Measurements from ENCODE around the gene HSFX2. TPM values are rescaled to one million over a fixed set of nuclear protein-coding genes. Genes with fewer than 3 reads are reported as not detected.

HSFX2 gene
- total and polyA plus RNA-seq, 2 of the 13 experiments (the other 11 are each of a cell fraction or from before 2014, with no cell fraction given) = 0.13 TPM; not detected in 1

DNA sequence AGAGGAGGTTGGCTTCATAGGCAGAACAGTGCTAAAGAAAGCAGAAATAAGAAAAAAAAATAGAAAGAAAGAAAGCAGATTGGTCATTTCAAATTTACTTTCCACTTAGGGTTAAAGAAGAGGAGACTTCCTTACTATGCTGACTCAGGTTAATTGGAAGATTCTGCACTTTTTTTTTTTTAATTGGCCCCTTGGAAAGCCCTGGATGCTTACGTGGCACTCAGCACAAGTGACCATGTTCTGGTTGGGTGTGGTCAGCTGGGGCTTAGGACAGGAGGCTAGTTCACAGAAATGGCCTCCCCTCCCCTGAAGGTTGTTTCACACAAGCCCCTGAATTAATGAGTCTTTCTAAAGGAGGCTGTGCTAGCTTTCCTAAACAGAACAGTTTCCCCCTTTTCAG lies 22.4 kb downstream of the HSFX2 start:
- ChIA-PET CTCF (ENCODE audit: low intra/inter-chr PET ratio, low total read pairs) (no interaction called here), POLR2A (no interaction called here)
- Histone ChIP-seq H3K4me3 (replicated peaks in 1 of 3; ENCODE audit: insufficient read depth in 1 of 3, low read depth in 2 of 3, low read length in 3 of 3) (no peak overlapping the region), H3K9ac (ENCODE audit: insufficient read depth, low read depth, low read length) (no peak overlapping the region), H3K27me3 (ENCODE audit: control insufficient read depth in 1 of 2, insufficient read depth in 2 of 2, low read length in 2 of 2) (no peaks in the 10 kb centered on the region), H3K9me3 (ENCODE audit: low read length) (no peaks in the 10 kb centered on the region), H3K4me1 (ENCODE audit: insufficient read depth, low read length) (no peaks in the 10 kb centered on the region), H3K4me2 (ENCODE audit: low read depth, low read length) (no peak overlapping the region), H3K27ac (ENCODE audit: extremely low read length, insufficient read depth, low read length) (no peak overlapping the region), H3K36me3 (replicated peaks in 1 of 2; ENCODE audit: control insufficient read depth in 1 of 2, insufficient read depth in 2 of 2, low read length in 2 of 2) (no peaks in the 10 kb centered on the region), H2AFZ (ENCODE audit: low read length) (no peak overlapping the region), H3K79me2 (ENCODE audit: insufficient read depth, low read length) (no peaks in the 10 kb centered on the region), H4K20me1 (ENCODE audit: insufficient read depth, low read length) (no peaks in the 10 kb centered on the region)
- in situ Hi-C loops (cut with HindIII; ENCODE audit: extremely low pct_ligation_motif_present, low pct_unique_long_range_greater_than_20kb) = no loop called here
- intact Hi-C loops (cut with micrococcal nuclease; ENCODE audit: unreplicated experiment) = no loop called here
- no peak for DNase-seq (ENCODE audit: low spot score)
- no TSS peak for BruUV-seq (replicated peaks)
- ATAC-seq = no peak
- WGBS (ENCODE audit: low lambda C conversion rate) = no CpG with 5 or more reads among the region's 1 CpG
- FAIRE-seq = no peak
- TF ChIP-seq MAFK (conservative IDR thresholded peaks at IDR 0.05 in 1 of 2, IDR thresholded peaks at IDR 0.05 in 1 of 2; ENCODE audit: low read length in 2 of 2) = peak; percentile 19 to 63; a peak in 2 of 4 replicates
- TF ChIP-seq, protein P1, sequence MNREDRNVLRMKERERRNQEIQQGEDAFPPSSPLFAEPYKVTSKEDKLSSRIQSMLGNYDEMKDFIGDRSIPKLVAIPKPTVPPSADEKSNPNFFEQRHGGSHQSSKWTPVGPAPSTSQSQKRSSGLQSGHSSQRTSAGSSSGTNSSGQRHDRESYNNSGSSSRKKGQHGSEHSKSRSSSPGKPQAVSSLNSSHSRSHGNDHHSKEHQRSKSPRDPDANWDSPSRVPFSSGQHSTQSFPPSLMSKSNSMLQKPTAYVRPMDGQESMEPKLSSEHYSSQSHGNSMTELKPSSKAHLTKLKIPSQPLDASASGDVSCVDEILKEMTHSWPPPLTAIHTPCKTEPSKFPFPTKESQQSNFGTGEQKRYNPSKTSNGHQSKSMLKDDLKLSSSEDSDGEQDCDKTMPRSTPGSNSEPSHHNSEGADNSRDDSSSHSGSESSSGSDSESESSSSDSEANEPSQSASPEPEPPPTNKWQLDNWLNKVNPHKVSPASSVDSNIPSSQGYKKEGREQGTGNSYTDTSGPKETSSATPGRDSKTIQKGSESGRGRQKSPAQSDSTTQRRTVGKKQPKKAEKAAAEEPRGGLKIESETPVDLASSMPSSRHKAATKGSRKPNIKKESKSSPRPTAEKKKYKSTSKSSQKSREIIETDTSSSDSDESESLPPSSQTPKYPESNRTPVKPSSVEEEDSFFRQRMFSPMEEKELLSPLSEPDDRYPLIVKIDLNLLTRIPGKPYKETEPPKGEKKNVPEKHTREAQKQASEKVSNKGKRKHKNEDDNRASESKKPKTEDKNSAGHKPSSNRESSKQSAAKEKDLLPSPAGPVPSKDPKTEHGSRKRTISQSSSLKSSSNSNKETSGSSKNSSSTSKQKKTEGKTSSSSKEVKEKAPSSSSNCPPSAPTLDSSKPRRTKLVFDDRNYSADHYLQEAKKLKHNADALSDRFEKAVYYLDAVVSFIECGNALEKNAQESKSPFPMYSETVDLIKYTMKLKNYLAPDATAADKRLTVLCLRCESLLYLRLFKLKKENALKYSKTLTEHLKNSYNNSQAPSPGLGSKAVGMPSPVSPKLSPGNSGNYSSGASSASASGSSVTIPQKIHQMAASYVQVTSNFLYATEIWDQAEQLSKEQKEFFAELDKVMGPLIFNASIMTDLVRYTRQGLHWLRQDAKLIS (CRISPR knock-in tag; IDR thresholded peaks at IDR 0.05) = no peak
- TF ChIP-seq MAFF (IDR thresholded peaks at IDR 0.05; ENCODE audit: low read depth, low read length) = 0 out of 2 replicates have a peak, but pooled peaks have one; percentile 46

DNA sequence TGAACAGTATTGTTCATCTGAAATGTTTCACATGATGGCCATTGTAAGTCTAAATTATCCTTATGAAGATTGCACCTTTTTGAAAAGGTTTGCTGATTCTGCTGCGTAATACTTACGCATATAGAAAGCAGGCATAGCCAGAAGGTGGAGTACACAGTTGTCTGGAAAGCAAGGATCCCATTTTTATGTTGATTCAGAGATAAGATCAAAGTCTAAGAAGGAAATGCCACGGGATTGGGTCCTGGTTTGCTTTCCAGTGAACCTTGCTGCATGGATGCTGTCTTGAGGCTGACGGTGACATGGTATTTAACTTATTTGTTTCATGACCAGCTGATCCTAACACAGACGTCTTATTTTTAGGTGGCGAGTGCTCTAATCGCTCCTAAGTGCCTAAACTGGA lies 23.3 kb downstream of the HSFX2 start:
- no peaks in the 10 kb centered on the region for H3K9me3 ChIP-seq (ENCODE audit: low read length)
- ChIA-PET CTCF (ENCODE audit: low intra/inter-chr PET ratio, low total read pairs) (no interaction called here), POLR2A (no interaction called here)
- H4K20me1 ChIP-seq (ENCODE audit: insufficient read depth, low read length) = no peaks in the 10 kb centered on the region
- no peak overlapping the region for H3K4me3 ChIP-seq (replicated peaks in 1 of 3; ENCODE audit: insufficient read depth in 1 of 3, low read depth in 2 of 3, low read length in 3 of 3)
- no peak overlapping the region for H3K9ac ChIP-seq (ENCODE audit: insufficient read depth, low read depth, low read length)
- no peaks in the 10 kb centered on the region for H3K79me2 ChIP-seq (ENCODE audit: insufficient read depth, low read length)
- H3K36me3 ChIP-seq (replicated peaks in 1 of 2; ENCODE audit: control insufficient read depth in 1 of 2, insufficient read depth in 2 of 2, low read length in 2 of 2) = no peaks in the 10 kb centered on the region
- 83% methylated on average over 5 of the region's 7 CpGs for WGBS (ENCODE audit: low lambda C conversion rate)
- no peaks in the 10 kb centered on the region for H3K4me1 ChIP-seq (ENCODE audit: insufficient read depth, low read length)
- no peak for DNase-seq (ENCODE audit: low spot score)
- no peak for ATAC-seq
- H2AFZ ChIP-seq (ENCODE audit: low read length) = no peak overlapping the region
- FAIRE-seq = no peak
- H3K27ac ChIP-seq (ENCODE audit: extremely low read length, insufficient read depth, low read length) = no peak overlapping the region
- no peak overlapping the region for H3K4me2 ChIP-seq (ENCODE audit: low read depth, low read length)
- BruUV-seq (replicated peaks) = no TSS peak
- H3K27me3 ChIP-seq (ENCODE audit: control insufficient read depth in 1 of 2, insufficient read depth in 2 of 2, low read length in 2 of 2) = no peaks in the 10 kb centered on the region
- in situ Hi-C loops (cut with HindIII; ENCODE audit: extremely low pct_ligation_motif_present, low pct_unique_long_range_greater_than_20kb) = no loop called here
- intact Hi-C loops (cut with micrococcal nuclease; ENCODE audit: unreplicated experiment) = no loop called here
- TF ChIP-seq, protein P2, sequence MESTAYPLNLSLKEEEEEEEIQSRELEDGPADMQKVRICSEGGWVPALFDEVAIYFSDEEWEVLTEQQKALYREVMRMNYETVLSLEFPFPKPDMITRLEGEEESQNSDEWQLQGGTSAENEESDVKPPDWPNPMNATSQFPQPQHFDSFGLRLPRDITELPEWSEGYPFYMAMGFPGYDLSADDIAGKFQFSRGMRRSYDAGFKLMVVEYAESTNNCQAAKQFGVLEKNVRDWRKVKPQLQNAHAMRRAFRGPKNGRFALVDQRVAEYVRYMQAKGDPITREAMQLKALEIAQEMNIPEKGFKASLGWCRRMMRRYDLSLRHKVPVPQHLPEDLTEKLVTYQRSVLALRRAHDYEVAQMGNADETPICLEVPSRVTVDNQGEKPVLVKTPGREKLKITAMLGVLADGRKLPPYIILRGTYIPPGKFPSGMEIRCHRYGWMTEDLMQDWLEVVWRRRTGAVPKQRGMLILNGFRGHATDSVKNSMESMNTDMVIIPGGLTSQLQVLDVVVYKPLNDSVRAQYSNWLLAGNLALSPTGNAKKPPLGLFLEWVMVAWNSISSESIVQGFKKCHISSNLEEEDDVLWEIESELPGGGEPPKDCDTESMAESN (CRISPR knock-in tag; conservative IDR thresholded peaks at IDR 0.05) = no peak
- TF ChIP-seq ZNF557 (CRISPR knock-in tag; IDR thresholded peaks at IDR 0.05) (no peak), YEATS4 (CRISPR knock-in tag; IDR thresholded peaks at IDR 0.05; ENCODE audit: borderline replicate concordance) (no peak), MBNL3 (CRISPR knock-in tag; conservative IDR thresholded peaks at IDR 0.05) (no peak), U2AF1 (optimal IDR thresholded peaks at IDR 0.05; ENCODE audit: low read depth, low read length) (no peak), USF2 (IDR thresholded peaks at IDR 0.05; ENCODE audit: low read depth, low read length) (no peak), USF2 (CRISPR knock-in tag; IDR thresholded peaks at IDR 0.05; ENCODE audit: borderline replicate concordance) (no peak), FOXK1 (CRISPR knock-in tag; IDR thresholded peaks at IDR 0.05; ENCODE audit: borderline replicate concordance, low read depth) (no peak)
